ENCODE results near the gene DNM2. TPM values are rescaled to one million over a fixed set of nuclear protein-coding genes. Genes with fewer than 3 reads are reported as not detected.

The DNM2 gene
- total and polyA plus RNA-seq, 12 donors = 78.9 to 206 (median 131) TPM

DNA sequence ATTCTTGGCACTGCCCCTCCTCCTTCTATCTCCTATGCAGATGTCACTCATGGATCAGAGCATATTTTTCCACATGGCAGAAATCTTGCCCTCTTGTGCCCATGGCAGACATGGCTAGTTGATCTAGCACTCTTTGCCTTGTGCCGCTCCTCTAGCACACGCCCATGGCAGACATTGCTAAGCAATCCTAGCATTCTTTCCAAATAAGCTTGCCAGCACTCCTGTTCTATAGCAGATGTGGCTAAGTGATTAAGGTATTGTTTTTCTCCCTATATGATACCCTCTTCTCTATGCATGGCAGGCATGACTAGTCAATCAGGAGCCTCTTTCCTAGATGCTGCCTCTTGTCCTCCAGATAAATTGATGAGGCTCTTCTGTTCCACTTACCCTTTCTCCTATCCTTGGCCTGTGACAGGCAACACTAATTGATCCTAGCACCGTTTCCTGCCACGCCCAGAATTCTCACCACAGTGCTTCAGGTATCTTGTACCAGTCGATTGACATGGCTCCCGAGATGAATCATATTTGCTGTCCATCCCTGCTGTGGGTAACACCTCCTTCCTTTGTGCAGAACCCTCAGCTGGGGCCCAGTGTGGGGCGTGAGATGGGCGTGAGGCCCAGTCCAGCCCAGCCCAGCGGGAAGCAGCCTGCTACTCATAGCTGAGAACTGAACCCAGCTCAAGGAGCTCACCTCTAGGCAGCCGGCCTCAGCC, 91.2 kb downstream of the DNM2 start:
- ATAC-seq (peak in 2 of 8 donors; percentile 8 to 9), DNase-seq (no peak)
- Histone ChIP-seq H3K27ac (peak overlapping the region in 1 of 10 donors; percentile 87), H3K36me3 (peaks cover 0 to 100% (median 68%) of the 10 kb centered on the region in 9 donors), H3K4me3 (no peak overlapping the region), H3K4me1 (peaks cover 0 to 69% (median 0%) of the 10 kb centered on the region in 9 donors), H3K27me3 (no peaks in the 10 kb centered on the region), H3K9me3 (no peaks in the 10 kb centered on the region)
- intact Hi-C loops (cut with DNase I) = no loop called here
- 86 to 87% methylated on average over 10 of the region's 10 CpGs for WGBS, 2 donors
- TF ChIP-seq, protein P1, sequence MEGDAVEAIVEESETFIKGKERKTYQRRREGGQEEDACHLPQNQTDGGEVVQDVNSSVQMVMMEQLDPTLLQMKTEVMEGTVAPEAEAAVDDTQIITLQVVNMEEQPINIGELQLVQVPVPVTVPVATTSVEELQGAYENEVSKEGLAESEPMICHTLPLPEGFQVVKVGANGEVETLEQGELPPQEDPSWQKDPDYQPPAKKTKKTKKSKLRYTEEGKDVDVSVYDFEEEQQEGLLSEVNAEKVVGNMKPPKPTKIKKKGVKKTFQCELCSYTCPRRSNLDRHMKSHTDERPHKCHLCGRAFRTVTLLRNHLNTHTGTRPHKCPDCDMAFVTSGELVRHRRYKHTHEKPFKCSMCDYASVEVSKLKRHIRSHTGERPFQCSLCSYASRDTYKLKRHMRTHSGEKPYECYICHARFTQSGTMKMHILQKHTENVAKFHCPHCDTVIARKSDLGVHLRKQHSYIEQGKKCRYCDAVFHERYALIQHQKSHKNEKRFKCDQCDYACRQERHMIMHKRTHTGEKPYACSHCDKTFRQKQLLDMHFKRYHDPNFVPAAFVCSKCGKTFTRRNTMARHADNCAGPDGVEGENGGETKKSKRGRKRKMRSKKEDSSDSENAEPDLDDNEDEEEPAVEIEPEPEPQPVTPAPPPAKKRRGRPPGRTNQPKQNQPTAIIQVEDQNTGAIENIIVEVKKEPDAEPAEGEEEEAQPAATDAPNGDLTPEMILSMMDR (IDR thresholded peaks at IDR 0.05) = no peak

DNA sequence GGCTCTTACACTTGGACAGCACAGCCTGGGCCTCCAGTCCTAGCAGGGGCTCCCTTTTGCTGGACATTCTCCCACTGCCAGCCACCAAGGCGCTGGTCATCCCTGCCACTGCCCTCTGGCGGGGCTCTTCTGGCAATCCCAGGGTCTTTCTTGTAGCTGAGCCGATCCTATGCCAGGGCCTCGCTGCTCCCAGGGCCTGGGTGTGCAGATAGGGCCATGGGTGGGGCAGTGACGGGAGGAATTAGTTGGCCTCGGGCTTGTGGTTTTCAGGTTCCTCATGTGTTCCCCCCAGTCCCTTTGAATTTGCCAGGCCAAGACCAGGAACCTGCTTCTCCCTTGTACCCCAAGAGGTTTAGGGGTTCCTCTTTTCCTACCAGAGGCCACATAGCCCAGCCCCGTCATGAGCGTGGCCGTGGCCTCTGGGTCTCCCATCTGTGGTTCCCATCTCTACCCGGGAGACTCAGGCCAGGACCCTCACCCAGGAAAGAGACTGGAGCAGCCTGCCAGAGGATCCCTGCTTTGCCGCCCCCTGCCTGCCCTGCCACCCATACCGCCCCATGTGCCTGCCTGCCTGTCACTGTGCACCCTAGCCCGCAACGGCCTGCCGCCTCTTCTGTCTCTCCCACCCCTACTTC, 91.9 kb downstream of the DNM2 start:
- Histone ChIP-seq H3K27ac (peak overlapping the region in 1 of 10 donors; percentile 87), H3K4me1 (peaks cover 0 to 73% (median 0%) of the 10 kb centered on the region in 9 donors), H3K4me3 (no peak overlapping the region), H3K36me3 (peaks cover 0 to 100% (median 69%) of the 10 kb centered on the region in 9 donors), H3K9me3 (no peaks in the 10 kb centered on the region), H3K27me3 (no peaks in the 10 kb centered on the region)
- ATAC-seq (peak in 3 of 8 donors; percentile 9 to 35 (median 17)), DNase-seq (no peak)
- TF ChIP-seq, protein P1 (IDR thresholded peaks at IDR 0.05) = no peak
- intact Hi-C loops (cut with DNase I) = no loop called here
- WGBS, 2 donors = 88 to 89% methylated on average over 15 of the region's 15 CpGs

DNA sequence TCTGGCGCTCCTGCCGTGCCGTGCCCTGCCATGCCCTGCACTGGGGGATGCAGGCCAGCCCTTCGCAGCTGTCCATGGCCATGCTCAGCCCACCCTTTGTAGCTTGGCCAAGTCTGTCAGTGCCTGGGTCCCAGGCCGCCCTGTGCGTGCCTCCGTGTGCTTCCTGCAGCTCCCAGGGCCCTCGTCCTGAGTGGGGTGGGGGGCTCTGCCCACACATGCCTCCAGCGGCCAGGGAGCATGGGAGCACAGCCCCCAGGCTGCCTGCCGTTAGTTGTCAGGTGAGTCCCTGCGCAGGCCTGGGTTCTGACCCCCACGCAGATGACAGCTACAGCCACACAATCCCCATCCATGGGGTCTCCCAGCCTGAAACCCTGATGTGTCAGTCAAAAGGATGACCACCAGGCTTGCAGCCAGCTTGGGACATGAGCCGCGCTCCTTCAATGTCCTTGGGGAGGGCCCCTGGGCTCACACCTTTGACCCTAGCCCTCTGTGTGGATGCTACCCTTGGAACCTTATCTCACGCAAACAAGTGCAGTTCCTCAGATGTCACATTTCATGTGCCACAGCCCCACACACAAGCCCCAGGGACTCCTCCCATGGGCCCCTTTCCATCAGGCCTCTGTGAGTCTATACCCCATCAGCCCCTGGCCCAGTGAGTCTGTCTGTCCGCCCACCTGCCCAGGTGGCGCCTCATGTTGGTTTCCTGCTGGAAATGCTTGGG, 93.7 kb downstream of the DNM2 start:
- TF ChIP-seq, protein P1 (IDR thresholded peaks at IDR 0.05) = no peak
- ATAC-seq = no peak
- no peak overlapping the region for H3K4me3 ChIP-seq
- no peaks in the 10 kb centered on the region for H3K27me3 ChIP-seq
- H3K9me3 ChIP-seq = no peaks in the 10 kb centered on the region
- DNase-seq = no peak
- peak overlapping the region in 1 of 10 donors; percentile 87 for H3K27ac ChIP-seq
- 90 to 95% methylated on average over 17 of the region's 17 CpGs for WGBS, 2 donors
- H3K4me1 ChIP-seq = peaks cover 0 to 73% (median 0%) of the 10 kb centered on the region in 9 donors
- peaks cover 0 to 100% (median 61%) of the 10 kb centered on the region in 9 donors for H3K36me3 ChIP-seq
- intact Hi-C loops (cut with DNase I) = no loop called here

DNA sequence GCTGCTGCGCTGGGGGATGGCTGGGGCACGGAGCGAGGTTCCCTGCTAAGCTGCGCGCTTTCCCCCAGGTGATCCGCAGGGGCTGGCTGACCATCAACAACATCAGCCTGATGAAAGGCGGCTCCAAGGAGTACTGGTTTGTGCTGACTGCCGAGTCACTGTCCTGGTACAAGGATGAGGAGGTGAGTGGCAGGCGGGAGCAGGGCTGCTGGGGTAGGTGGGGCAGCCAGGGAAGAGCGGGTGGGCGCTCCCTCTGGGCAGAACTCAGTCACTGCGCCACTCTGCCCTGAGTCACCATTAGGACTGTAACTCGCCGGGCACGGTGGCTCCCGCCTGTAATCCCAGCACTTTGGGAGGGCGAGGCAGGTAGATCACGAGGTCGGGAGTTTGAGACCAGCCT, 94.3 kb downstream of the DNM2 start:
- WGBS, 2 donors = 96 to 97% methylated on average over 19 of the region's 19 CpGs
- TF ChIP-seq, protein P1 (IDR thresholded peaks at IDR 0.05) = no peak
- Histone ChIP-seq H3K4me3 (no peak overlapping the region), H3K9me3 (no peaks in the 10 kb centered on the region), H3K4me1 (peaks cover 0 to 73% (median 0%) of the 10 kb centered on the region in 9 donors), H3K27me3 (no peaks in the 10 kb centered on the region), H3K36me3 (peaks cover 0 to 100% (median 63%) of the 10 kb centered on the region in 9 donors), H3K27ac (peak overlapping the region in 2 of 10 donors; percentile 19 to 87)
- ATAC-seq = no peak
- intact Hi-C loops (cut with DNase I) = no loop called here
- no peak for DNase-seq

Data from heart right ventricle (tissue), 16 donors.